Thyroid gland (tissue), 4 donors: ENCODE measurements around the gene ZNF516. TPM values are rescaled to one million over a fixed set of nuclear protein-coding genes. Genes with fewer than 3 reads are reported as not detected.

Experiments
- DNase-seq, 2 donors: peaks; one replicate each; pipeline ENCODE4 v3.0.0-alpha.2; 2019
- H3K27ac ChIP-seq, 3 donors: fragments of 200-600 bp; sonication (generic); 1 replicate in 2 of 3; 2 replicates in 1 of 3; pipeline ENCODE4 v1.5.1; 2016 to 2019; ENCODE audit warnings: mild to moderate bottlenecking in 1 of 3, moderate library complexity in 1 of 3
- H3K27me3 ChIP-seq: fragments of 200-600 bp; sonication (generic); one replicate; pipeline ENCODE4 v1.5.1; 2019
- H3K36me3 ChIP-seq, 2 donors: fragments of 200-600 bp; sonication (generic); one replicate each; pipeline ENCODE4 v1.5.1; 2016 to 2019
- H3K4me1 ChIP-seq, 2 donors: fragments of 200-600 bp; sonication (generic); one replicate each; pipeline ENCODE4 v1.5.1; 2017 to 2019
- H3K4me3 ChIP-seq, 3 donors: fragments of 200-600 bp; sonication (generic); replicated peaks in 1 of 3; 1 replicate in 2 of 3; 2 replicates in 1 of 3; pipeline ENCODE4 v1.5.1; 2016; ENCODE audit warnings: mild to moderate bottlenecking in 1 of 3
- H3K9me3 ChIP-seq: fragments of 200-600 bp; sonication (generic); one replicate; pipeline ENCODE4 v1.5.1; 2017
- POLR2A ChIP-seq, 2 donors: fragments of 450-650 bp; IDR thresholded peaks; one replicate each; pipeline ENCODE4 v1.6.1; 2017; ENCODE audit warnings: antibody characterized with exemption in 2 of 2, mild to moderate bottlenecking in 2 of 2, moderate library complexity in 1 of 2
- WGBS, 2 donors: methylation state at CpG; one replicate each; pipeline ENCODE4 v1.1.5; 2017; 5-methylcytosine and 5-hydroxymethylcytosine counted together
- intact Hi-C: fragments of 100-400 bp; cut with DNase I; formaldehyde crosslinking; loops from one replicate; pipeline ENCODE4 v1.15.1; 2023
- total RNA-seq, 4 donors: library from RNA; depleted of rRNA; stranded (reverse); fragments of >200 nt; gene quantifications; one replicate each; pipeline ENCODE4 v1.2.3, GENCODE V29; 2016
- TF ChIP-seq, protein P1 (sequence below), 6 experiments: fragments of 200-600 bp in 3 of 6; fragments of 450-650 bp in 3 of 6; sonication (generic) in 3 of 6; IDR thresholded peaks; one replicate each; pipeline ENCODE4 v1.5.1; 2016 to 2019; ENCODE audit warnings: antibody characterized with exemption in 6 of 6, mild to moderate bottlenecking in 2 of 6, inconsistent platforms in 1 of 6, moderate library complexity in 1 of 6

ZNF516 gene
- total RNA-seq, 4 donors from 2014 or later, result 25.4 to 44.8 (median 28.6) TPM

DNA sequence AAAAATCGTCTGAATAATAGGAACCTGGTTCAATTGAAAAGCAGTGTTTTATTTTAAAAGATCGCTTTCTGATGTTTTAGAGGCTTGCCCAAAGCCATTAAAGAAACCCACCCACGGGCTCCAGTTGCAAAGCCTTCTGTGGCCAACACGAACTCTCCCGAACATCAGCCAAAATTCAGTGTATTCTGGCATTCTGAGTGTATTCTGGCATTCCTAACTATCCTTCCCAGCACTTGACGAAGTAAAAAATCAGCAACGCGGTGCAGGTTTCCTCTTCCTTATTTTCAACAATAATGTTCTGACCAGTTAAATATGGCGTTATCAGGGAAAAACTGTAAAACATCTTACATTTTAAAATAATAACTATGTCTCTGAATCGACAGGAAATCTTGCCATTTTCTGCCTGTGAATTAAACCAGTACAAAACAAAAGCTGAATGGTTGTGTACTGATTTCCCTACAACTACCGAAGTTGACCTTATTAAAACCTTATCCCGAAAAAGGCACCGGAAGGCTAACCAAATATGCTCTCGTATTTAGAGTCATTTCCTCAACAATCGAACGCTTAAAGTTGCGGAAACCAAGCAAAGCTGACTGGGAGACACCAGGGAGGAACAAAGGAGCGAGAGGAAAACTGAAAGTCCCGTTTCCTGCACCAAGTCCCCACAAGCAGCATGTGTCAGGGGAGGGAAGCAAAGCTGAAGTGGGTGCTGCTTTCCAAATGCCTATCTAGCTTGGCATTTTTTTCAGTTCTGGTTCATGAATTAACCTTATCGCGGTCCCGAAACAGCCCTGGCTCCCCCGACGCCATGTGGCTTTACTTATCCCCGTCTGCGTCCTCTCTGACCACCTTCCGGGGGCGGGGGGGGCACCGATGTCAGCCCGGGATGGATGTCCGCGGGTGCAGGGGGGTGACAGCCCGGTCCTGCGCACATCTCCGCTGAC, 44.3 kb downstream of the ZNF516 start:
- Histone ChIP-seq H3K4me1 (peaks cover 7 to 39% of the 10 kb centered on the region in 2 donors), H3K9me3 (no peaks in the 10 kb centered on the region), H3K27ac (peak overlapping the region; percentile 37 to 79 (median 78)), H3K36me3 (no peaks in the 10 kb centered on the region), H3K4me3 (peak overlapping the region; percentile 42 to 50 (median 49)), H3K27me3 (no peaks in the 10 kb centered on the region)
- TF ChIP-seq, protein P1, sequence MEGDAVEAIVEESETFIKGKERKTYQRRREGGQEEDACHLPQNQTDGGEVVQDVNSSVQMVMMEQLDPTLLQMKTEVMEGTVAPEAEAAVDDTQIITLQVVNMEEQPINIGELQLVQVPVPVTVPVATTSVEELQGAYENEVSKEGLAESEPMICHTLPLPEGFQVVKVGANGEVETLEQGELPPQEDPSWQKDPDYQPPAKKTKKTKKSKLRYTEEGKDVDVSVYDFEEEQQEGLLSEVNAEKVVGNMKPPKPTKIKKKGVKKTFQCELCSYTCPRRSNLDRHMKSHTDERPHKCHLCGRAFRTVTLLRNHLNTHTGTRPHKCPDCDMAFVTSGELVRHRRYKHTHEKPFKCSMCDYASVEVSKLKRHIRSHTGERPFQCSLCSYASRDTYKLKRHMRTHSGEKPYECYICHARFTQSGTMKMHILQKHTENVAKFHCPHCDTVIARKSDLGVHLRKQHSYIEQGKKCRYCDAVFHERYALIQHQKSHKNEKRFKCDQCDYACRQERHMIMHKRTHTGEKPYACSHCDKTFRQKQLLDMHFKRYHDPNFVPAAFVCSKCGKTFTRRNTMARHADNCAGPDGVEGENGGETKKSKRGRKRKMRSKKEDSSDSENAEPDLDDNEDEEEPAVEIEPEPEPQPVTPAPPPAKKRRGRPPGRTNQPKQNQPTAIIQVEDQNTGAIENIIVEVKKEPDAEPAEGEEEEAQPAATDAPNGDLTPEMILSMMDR (IDR thresholded peaks at IDR 0.05), result no peak
- TF ChIP-seq POLR2A (IDR thresholded peaks at IDR 0.05), result peak in 1 of 2 donors; percentile 13
- DNase-seq, result peak; percentile 41 to 45
- intact Hi-C loops, result no loop called here
- 4 to 6% methylated on average over 35 of the region's 35 CpGs for WGBS, 2 donors

DNA sequence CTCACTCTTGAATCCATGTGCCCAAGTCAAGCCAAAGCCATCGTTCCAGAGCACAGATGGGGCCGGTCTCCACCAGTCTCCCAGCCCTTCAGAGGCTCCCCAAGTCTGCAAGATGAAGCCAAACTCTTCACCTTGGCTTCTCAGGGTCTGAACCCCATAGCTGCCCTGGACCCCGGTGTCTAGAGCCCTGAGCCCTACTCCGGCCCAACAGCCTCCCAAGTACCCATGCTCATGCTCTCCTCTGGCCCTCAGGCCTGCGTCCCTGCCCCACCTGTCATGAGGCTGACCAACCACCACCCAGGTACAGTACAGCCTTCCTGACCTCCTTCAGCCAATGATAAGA, 46.0 kb downstream of the ZNF516 start:
- 97 to 100% methylated on average over 5 of the region's 5 CpGs for WGBS, 2 donors
- no peaks in the 10 kb centered on the region for H3K9me3 ChIP-seq

DNA sequence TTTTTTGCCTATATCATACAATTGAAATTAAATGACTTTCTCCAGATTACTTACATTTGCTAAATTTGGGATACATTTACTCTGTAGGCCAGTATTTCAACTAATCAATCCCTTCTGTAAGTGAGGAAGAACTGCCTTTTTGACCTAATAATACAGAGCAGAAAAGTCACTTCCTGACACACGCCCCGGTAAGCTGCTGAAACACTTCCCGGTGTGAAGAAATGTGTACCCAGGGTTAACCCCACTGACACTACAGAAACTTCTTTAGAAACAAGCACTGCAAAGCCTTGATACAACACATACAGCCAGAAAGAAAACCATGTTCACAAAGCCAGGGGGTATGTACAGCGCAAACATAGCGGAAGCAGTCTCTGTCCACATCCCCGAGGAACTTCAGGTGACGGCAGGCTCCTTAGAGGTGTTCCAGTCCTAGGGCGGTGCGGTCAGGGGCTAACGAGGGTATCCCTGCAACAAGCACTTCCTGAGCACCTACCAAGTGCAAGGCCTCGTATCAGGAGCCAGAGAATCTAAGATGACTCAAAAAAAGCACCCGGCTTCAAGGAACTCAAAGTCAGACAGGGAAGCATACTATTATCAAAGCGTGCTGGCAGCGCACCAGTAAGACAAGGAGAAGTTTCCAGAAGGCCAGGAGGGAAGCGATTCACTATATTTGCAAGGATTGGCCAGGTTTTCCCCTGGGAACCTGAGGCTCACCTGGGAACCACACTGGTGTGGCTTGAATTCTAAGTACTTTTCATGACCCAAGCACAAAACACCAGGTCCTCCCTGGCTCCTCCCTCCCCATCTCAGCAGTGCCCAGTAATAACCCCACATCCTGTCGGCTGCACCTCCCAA, 46.6 kb downstream of the ZNF516 start:
- DNase-seq, result no peak
- Histone ChIP-seq H3K27ac (peak overlapping the region in 1 of 3 donors; percentile 37), H3K36me3 (no peaks in the 10 kb centered on the region), H3K4me3 (no peak overlapping the region), H3K4me1 (peaks cover 7 to 36% of the 10 kb centered on the region in 2 donors), H3K9me3 (no peaks in the 10 kb centered on the region), H3K27me3 (no peaks in the 10 kb centered on the region)
- WGBS, 2 donors, result 83 to 87% methylated on average over 16 of the region's 16 CpGs
- intact Hi-C loops, result no loop called here
- TF ChIP-seq POLR2A (IDR thresholded peaks at IDR 0.05), result no peak
- TF ChIP-seq, protein P1 (IDR thresholded peaks at IDR 0.05), result no peak

More for the DNA sequence above, 46.0 kb downstream of the ZNF516 start:
- DNase-seq, result no peak
- intact Hi-C loops, result no loop called here
- peaks cover 7 to 36% of the 10 kb centered on the region in 2 donors for H3K4me1 ChIP-seq
- H3K27me3 ChIP-seq, result no peaks in the 10 kb centered on the region
- no peaks in the 10 kb centered on the region for H3K36me3 ChIP-seq
- no peak overlapping the region for H3K27ac ChIP-seq
- no peak overlapping the region for H3K4me3 ChIP-seq
- no peak for TF ChIP-seq POLR2A (IDR thresholded peaks at IDR 0.05)
- TF ChIP-seq, protein P1 (IDR thresholded peaks at IDR 0.05), result no peak

DNA sequence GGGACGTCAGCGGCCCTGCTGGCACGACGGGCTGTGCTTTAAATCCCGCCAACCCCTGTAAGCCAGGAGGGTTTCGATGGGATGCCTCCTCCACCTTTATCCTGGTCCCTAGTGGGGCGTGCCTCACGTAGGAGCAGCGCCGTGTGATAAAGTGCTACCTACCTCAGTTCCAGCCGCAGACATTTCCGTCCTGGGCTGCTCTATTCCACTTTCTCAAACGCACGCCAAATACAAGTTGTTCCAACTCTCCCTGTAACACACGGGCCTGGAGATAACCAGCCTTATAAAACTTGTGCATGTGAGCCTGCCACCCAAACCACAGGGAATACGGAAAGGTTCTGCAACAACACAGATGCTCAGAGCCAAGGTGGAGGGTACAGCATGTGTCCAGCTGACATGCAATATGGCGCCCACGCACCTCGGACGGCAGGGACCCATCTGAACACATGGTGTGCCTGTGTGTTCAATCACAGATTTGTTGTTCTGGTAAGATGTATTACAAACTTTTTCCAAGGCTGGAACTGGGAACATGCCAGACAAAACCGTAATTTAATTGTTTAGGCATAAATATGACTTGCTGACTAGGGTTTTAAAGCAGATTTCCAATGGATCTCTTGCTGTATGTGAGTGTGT, 47.7 kb downstream of the ZNF516 start:
- Histone ChIP-seq H3K4me1 (peaks cover 7 to 34% of the 10 kb centered on the region in 2 donors), H3K27me3 (no peaks in the 10 kb centered on the region), H3K9me3 (no peaks in the 10 kb centered on the region), H3K27ac (peak overlapping the region in 1 of 3 donors; percentile 37), H3K4me3 (no peak overlapping the region), H3K36me3 (peaks cover 3 to 4% of the 10 kb centered on the region in 2 donors)
- TF ChIP-seq, protein P1 (IDR thresholded peaks at IDR 0.05), result no peak
- no peak for TF ChIP-seq POLR2A (IDR thresholded peaks at IDR 0.05)
- intact Hi-C loops, result no loop called here
- DNase-seq, result no peak
- 81 to 87% methylated on average over 20 to 21 of the region's 21 CpGs for WGBS, 2 donors
